Stomach (tissue), 9 donors: ENCODE results near the gene TANGO6. TPM values are rescaled to one million over a fixed set of nuclear protein-coding genes. Genes with fewer than 3 reads are reported as not detected.

Experiments
- DNase-seq, 2 donors: peaks; one replicate each; pipeline versions ENCODE4 v3.0.0 to v3.0.0-alpha.2; 2013 to 2019
- H3K27ac ChIP-seq, 5 donors: fragments of 200-600 bp in 4 of 5; sonication (generic) in 4 of 5; one replicate each; pipeline ENCODE4 v1.5.1; 2013 to 2019; ENCODE audit warnings: mild to moderate bottlenecking in 1 of 5, moderate library complexity in 1 of 5
- H3K27me3 ChIP-seq, 3 donors: fragments of 200-600 bp; sonication (generic); one replicate each; pipeline ENCODE4 v1.5.1; 2017 to 2019; ENCODE audit warnings: mixed run types in 1 of 3
- H3K36me3 ChIP-seq, 4 donors: fragments of 200-600 bp; sonication (generic); 1 replicate in 3 of 4; 2 replicates in 1 of 4; pipeline ENCODE4 v1.5.1; 2016 to 2019
- H3K4me1 ChIP-seq, 4 donors: fragments of 200-600 bp; sonication (generic); one replicate each; pipeline ENCODE4 v1.5.1; 2016 to 2019
- H3K4me3 ChIP-seq, 4 donors: fragments of 200-600 bp; sonication (generic) in 3 of 4; one replicate each; pipeline ENCODE4 v1.5.1; 2016 to 2019; ENCODE audit warnings: mild to moderate bottlenecking in 1 of 4
- H3K9me3 ChIP-seq, 4 donors: fragments of 200-600 bp; sonication (generic); one replicate each; pipeline ENCODE4 v1.5.1; 2016 to 2019
- CTCF ChIP-seq, 7 experiments: fragments of 450-650 bp in 4 of 7; fragments of 200-600 bp in 3 of 7; sonication (generic) in 3 of 7; IDR thresholded peaks; one replicate each; pipeline ENCODE4 v1.5.1; 2016 to 2019; ENCODE audit warnings: antibody characterized with exemption in 7 of 7, control low read depth in 2 of 7, mild to moderate bottlenecking in 1 of 7
- EP300 ChIP-seq: sonication (generic); formaldehyde crosslinking; IDR thresholded peaks from one replicate; pipeline ENCODE4 v1.6.1; 2017; ENCODE audit warnings: antibody characterized with exemption
- POLR2A ChIP-seq, 4 donors: fragments of 450-650 bp; IDR thresholded peaks; one replicate each; pipeline ENCODE4 v1.6.1; 2016; ENCODE audit warnings: antibody characterized with exemption in 4 of 4, control low read depth in 2 of 4, mild to moderate bottlenecking in 1 of 4, moderate library complexity in 1 of 4
- POLR2AphosphoS5 ChIP-seq, 3 donors: sonication (generic); formaldehyde crosslinking; IDR thresholded peaks; one replicate each; pipeline ENCODE4 v1.6.1; 2016; ENCODE audit warnings: antibody characterized with exemption in 3 of 3
- WGBS, 5 donors: extraction: QIAGEN DNeasy Blood & Tissue Kit in 3 of 5; methylation state at CpG; one replicate each; pipeline versions ENCODE4 v1.1.5 to v1.1.7; 2013 to 2018; 5-methylcytosine and 5-hydroxymethylcytosine counted together
- intact Hi-C: fragments of 100-400 bp; cut with DNase I; formaldehyde crosslinking; loops from one replicate; pipeline ENCODE4 v1.15.1; 2023; ENCODE audit warnings: low total_unique reads
- polyA plus RNA-seq, 3 donors: library from polyadenylated mRNA; stranded (reverse); fragments of 200-250 nt; gene quantifications; one replicate each; pipeline ENCODE4 v1.2.3, GENCODE V29; 2013
- total RNA-seq, 5 donors: library from RNA; depleted of rRNA; stranded (reverse); fragments of >200 nt; gene quantifications; one replicate each; pipeline versions ENCODE4 v1.1.0 to v1.2.3, GENCODE V29; 2014 to 2016
- donor health status: healthy with polysubstance abuse.
- donor health status: Bipolar disorder and iron deficiency.
- donor health status: healthy.

TANGO6 gene
- total and polyA plus RNA-seq, 8 donors, result 2.2 to 32.7 (median 11.4) TPM

DNA sequence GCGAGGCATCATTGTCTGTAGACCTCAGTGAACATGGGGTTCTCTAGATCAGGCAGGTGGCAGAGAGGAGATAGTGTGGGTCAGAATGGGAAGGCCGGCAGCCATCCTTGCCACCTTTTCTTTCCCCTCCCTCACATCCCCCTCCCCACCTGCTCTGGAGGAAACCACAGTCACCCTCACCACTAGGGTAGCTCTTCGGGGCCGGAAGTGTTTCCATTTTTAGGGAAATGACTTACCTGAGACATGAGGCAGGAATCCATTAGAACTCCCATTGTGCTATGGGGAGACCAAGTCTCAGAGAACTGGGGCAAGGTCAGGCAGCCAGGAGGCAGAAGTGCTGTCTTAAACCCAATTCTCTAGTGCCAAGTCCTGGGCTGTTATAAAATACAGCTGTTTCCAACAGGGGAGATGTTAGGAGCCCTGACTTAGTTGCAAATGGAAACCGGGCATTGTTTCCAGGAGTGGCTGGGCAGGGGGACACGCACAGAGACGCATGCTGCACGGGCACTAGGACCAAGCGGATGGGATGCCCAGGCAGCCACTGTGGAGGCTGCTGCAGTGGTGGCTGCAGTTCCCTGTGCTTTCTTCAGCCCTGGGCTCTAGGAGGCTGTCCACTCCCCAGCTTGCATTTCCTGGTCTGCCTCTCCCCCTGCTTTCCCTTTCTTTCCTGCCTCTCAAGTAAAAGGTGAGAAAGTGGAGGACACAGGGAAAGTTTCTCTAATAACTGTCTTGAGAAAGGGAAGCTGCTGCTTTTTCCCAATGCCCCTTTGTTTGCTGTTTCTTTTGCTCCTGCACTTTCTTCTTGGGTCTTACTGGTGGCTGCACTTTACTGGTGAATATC is 265.0 kb downstream of the TANGO6 start:
- peaks cover 0 to 39% (median 20%) of the 10 kb centered on the region in 3 donors for H3K27me3 ChIP-seq
- TF ChIP-seq POLR2AphosphoS5 (IDR thresholded peaks at IDR 0.05) (no peak), POLR2A (IDR thresholded peaks at IDR 0.05) (no peak), CTCF (IDR thresholded peaks at IDR 0.05) (no peak), EP300 (no peak)
- no peak overlapping the region for H3K27ac ChIP-seq
- 47 to 74% (median 60%) methylated on average over 9 of the region's 9 CpGs for WGBS, 5 donors
- DNase-seq, result peak in 1 of 2 donors; percentile 38
- intact Hi-C loops, result no loop called here
- H3K4me1 ChIP-seq, result peaks cover 18 to 45% (median 41%) of the 10 kb centered on the region in 4 donors
- peaks cover 0 to 35% (median 25%) of the 10 kb centered on the region in 4 donors for H3K36me3 ChIP-seq
- H3K9me3 ChIP-seq, result no peaks in the 10 kb centered on the region
- peak overlapping the region in 3 of 4 donors; percentile 56 to 78 (median 70) for H3K4me3 ChIP-seq

GRCh38 chr16:69108905-69109252 is 265.5 kb downstream of the TANGO6 start:
- no peak for DNase-seq
- 91 to 100% (median 93%) methylated on average over 2 to 4 of the region's 4 CpGs for WGBS, 5 donors
- TF ChIP-seq POLR2AphosphoS5 (IDR thresholded peaks at IDR 0.05) (no peak), POLR2A (IDR thresholded peaks at IDR 0.05) (no peak), CTCF (IDR thresholded peaks at IDR 0.05) (no peak), EP300 (no peak)
- intact Hi-C loops, result no loop called here
- Histone ChIP-seq H3K9me3 (no peaks in the 10 kb centered on the region), H3K4me3 (no peak overlapping the region), H3K36me3 (peaks cover 0 to 41% (median 30%) of the 10 kb centered on the region in 4 donors), H3K27me3 (peaks cover 0 to 39% (median 20%) of the 10 kb centered on the region in 3 donors), H3K27ac (no peak overlapping the region), H3K4me1 (peaks cover 18 to 45% (median 42%) of the 10 kb centered on the region in 4 donors)

GRCh38 chr16:69109486-69110270 is 266.3 kb downstream of the TANGO6 start:
- Histone ChIP-seq H3K27me3 (peaks cover 0 to 39% (median 20%) of the 10 kb centered on the region in 3 donors), H3K9me3 (no peaks in the 10 kb centered on the region), H3K36me3 (peaks cover 7 to 49% (median 38%) of the 10 kb centered on the region in 4 donors), H3K4me3 (no peak overlapping the region), H3K27ac (no peak overlapping the region), H3K4me1 (peaks cover 18 to 45% (median 42%) of the 10 kb centered on the region in 4 donors)
- DNase-seq, result no peak
- TF ChIP-seq CTCF (IDR thresholded peaks at IDR 0.05) (no peak), EP300 (no peak), POLR2AphosphoS5 (IDR thresholded peaks at IDR 0.05) (no peak)
- intact Hi-C loops, result no loop called here
- 94 to 96% (median 94%) methylated on average over 25 to 48 of the region's 48 CpGs for WGBS, 5 donors

DNA sequence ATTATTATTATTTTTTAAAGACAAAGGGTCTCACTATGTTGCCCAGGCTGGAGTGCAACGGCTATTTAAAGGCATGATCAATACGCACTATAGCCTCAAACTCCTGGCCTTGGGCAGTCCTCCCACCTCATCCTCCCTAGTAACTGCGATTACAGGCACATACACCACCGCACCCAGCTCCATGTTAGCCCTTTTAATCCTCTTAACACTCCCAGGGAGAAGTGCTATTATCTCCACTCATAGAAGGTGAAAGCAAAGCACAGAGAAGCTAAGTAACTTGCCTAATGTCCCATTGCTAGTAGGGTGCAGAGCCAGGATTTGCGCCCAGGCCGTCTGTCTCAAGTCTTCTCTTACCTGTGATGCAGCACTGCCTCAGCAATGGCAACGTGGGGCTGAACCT is 267.1 kb downstream of the TANGO6 start:
- intact Hi-C loops, result no loop called here

More for the DNA sequence above, 267.1 kb downstream of the TANGO6 start:
- peaks cover 14 to 56% (median 46%) of the 10 kb centered on the region in 4 donors for H3K36me3 ChIP-seq
- H3K4me3 ChIP-seq, result no peak overlapping the region
- WGBS, 5 donors, result 90 to 97% (median 93%) methylated on average over 7 of the region's 7 CpGs
- no peaks in the 10 kb centered on the region for H3K9me3 ChIP-seq
- no peak overlapping the region for H3K27ac ChIP-seq
- peaks cover 18 to 41% (median 38%) of the 10 kb centered on the region in 4 donors for H3K4me1 ChIP-seq
- no peak for TF ChIP-seq POLR2A (IDR thresholded peaks at IDR 0.05)
- TF ChIP-seq POLR2AphosphoS5 (IDR thresholded peaks at IDR 0.05), result no peak
- TF ChIP-seq CTCF (IDR thresholded peaks at IDR 0.05), result no peak
- TF ChIP-seq EP300, result no peak
- no peak for DNase-seq
- peaks cover 0 to 34% (median 20%) of the 10 kb centered on the region in 3 donors for H3K27me3 ChIP-seq
